ENCODE results near the gene FNBP1.
"Not testable (repeated sequence)": the region's sequence is repeated elsewhere in the genome, so short reads cannot be mapped to it uniquely, and the experiment has no call there.

The FNBP1 gene

GRCh38 chr9:129897263-129897662, 145.7 kb downstream of the FNBP1 start:
- H3K4me3 ChIP-seq (replicated peaks; ENCODE audit: insufficient read depth, low read length) = no peak overlapping the region
- no peak overlapping the region for H3K27ac ChIP-seq (replicated peaks)
- TF ChIP-seq CTCF (IDR thresholded peaks at IDR 0.05; ENCODE audit: insufficient read depth, low read length) = no peak
- no peak for TF ChIP-seq GABPA (IDR thresholded peaks at IDR 0.05; ENCODE audit: low read depth)
- TF ChIP-seq, protein P1, sequence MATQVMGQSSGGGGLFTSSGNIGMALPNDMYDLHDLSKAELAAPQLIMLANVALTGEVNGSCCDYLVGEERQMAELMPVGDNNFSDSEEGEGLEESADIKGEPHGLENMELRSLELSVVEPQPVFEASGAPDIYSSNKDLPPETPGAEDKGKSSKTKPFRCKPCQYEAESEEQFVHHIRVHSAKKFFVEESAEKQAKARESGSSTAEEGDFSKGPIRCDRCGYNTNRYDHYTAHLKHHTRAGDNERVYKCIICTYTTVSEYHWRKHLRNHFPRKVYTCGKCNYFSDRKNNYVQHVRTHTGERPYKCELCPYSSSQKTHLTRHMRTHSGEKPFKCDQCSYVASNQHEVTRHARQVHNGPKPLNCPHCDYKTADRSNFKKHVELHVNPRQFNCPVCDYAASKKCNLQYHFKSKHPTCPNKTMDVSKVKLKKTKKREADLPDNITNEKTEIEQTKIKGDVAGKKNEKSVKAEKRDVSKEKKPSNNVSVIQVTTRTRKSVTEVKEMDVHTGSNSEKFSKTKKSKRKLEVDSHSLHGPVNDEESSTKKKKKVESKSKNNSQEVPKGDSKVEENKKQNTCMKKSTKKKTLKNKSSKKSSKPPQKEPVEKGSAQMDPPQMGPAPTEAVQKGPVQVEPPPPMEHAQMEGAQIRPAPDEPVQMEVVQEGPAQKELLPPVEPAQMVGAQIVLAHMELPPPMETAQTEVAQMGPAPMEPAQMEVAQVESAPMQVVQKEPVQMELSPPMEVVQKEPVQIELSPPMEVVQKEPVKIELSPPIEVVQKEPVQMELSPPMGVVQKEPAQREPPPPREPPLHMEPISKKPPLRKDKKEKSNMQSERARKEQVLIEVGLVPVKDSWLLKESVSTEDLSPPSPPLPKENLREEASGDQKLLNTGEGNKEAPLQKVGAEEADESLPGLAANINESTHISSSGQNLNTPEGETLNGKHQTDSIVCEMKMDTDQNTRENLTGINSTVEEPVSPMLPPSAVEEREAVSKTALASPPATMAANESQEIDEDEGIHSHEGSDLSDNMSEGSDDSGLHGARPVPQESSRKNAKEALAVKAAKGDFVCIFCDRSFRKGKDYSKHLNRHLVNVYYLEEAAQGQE (IDR thresholded peaks at IDR 0.05; ENCODE audit: insufficient replicate concordance, low read depth) = no peak
- TF ChIP-seq POLR2AphosphoS5 (IDR thresholded peaks at IDR 0.05; ENCODE audit: low read depth) = no peak
- no peak for TF ChIP-seq SPI1 (IDR thresholded peaks at IDR 0.05; ENCODE audit: borderline replicate concordance, low read depth)
- H3K27me3 ChIP-seq (ENCODE audit: insufficient read depth, poor library complexity, severe bottlenecking) = no peaks in the 10 kb centered on the region
- DNase-seq (ENCODE audit: low read depth in 1 of 2, low spot score in 1 of 2) = no peak

- TF ChIP-seq SPI1 (IDR thresholded peaks at IDR 0.05; ENCODE audit: borderline replicate concordance, low read depth) = no peak
- Histone ChIP-seq H3K27ac (replicated peaks) (peak overlapping the region; percentile 49), H3K4me3 (replicated peaks; ENCODE audit: insufficient read depth, low read length) (no peak overlapping the region), H3K27me3 (ENCODE audit: insufficient read depth, poor library complexity, severe bottlenecking) (no peaks in the 10 kb centered on the region)
- peak in 1 of 2 experiments; percentile 46 for DNase-seq (ENCODE audit: low read depth in 1 of 2, low spot score in 1 of 2)
These were observed 147.4 kb downstream of the FNBP1 start for GRCh38 chr9:129895376-129896268.

DNA sequence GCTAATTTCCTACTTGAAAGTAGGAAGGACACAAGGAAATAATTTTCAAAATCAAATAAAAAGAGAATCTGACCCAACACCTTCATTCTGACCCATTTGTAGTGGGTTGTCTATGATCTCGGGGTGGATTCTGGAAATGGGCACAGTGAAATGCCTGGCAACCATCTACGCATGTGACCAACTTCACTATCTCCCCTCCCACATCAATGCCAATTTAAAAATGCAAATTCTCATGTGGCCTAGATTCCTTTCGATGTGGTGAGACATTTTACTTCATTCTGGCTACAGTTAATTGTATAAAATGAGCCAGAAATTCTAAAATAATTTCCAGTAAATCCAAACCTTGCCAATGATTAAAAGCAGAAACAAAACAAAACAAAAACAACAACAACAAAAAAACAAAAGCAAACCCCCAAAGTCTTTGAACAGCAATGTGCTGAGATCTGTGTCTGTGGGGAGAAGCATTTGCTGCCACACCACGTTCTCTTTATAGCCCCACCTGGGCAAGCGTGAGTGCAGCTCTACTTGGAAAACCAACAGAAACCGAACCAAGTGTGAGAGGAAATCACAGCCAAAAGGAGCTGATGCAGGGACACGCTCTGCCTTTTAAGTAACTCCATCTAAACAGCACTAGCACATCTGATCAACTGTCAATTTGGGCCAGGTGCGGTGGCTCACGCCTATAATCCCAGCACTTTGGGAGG, 148.7 kb downstream of the FNBP1 start:
- Histone ChIP-seq H3K27me3 (ENCODE audit: insufficient read depth, poor library complexity, severe bottlenecking) (no peaks in the 10 kb centered on the region), H3K4me3 (replicated peaks; ENCODE audit: insufficient read depth, low read length) (no peak overlapping the region), H3K27ac (replicated peaks) (peak overlapping the region; percentile 49)
- TF ChIP-seq CTCF (IDR thresholded peaks at IDR 0.05; ENCODE audit: insufficient read depth, low read length) = no peak
- TF ChIP-seq GABPA (IDR thresholded peaks at IDR 0.05; ENCODE audit: low read depth) = no peak
- no peak for TF ChIP-seq SPI1 (IDR thresholded peaks at IDR 0.05; ENCODE audit: borderline replicate concordance, low read depth)
- TF ChIP-seq, protein P1 (IDR thresholded peaks at IDR 0.05; ENCODE audit: insufficient replicate concordance, low read depth) = no peak
- no peak for TF ChIP-seq POLR2AphosphoS5 (IDR thresholded peaks at IDR 0.05; ENCODE audit: low read depth)
- DNase-seq (ENCODE audit: low read depth in 1 of 2, low spot score in 1 of 2) = no peak

- TF ChIP-seq SPI1 (IDR thresholded peaks at IDR 0.05; ENCODE audit: borderline replicate concordance, low read depth) (no peak), CTCF (IDR thresholded peaks at IDR 0.05; ENCODE audit: insufficient read depth, low read length) (no peak)
- DNase-seq (ENCODE audit: low read depth in 1 of 2, low spot score in 1 of 2) = no peak
- Histone ChIP-seq H3K27me3 (ENCODE audit: insufficient read depth, poor library complexity, severe bottlenecking) (no peaks in the 10 kb centered on the region), H3K4me3 (replicated peaks; ENCODE audit: insufficient read depth, low read length) (no peak overlapping the region), H3K27ac (replicated peaks) (peak overlapping the region; percentile 94)
These were observed 151.4 kb downstream of the FNBP1 start for GRCh38 chr9:129891569-129891968.

DNA sequence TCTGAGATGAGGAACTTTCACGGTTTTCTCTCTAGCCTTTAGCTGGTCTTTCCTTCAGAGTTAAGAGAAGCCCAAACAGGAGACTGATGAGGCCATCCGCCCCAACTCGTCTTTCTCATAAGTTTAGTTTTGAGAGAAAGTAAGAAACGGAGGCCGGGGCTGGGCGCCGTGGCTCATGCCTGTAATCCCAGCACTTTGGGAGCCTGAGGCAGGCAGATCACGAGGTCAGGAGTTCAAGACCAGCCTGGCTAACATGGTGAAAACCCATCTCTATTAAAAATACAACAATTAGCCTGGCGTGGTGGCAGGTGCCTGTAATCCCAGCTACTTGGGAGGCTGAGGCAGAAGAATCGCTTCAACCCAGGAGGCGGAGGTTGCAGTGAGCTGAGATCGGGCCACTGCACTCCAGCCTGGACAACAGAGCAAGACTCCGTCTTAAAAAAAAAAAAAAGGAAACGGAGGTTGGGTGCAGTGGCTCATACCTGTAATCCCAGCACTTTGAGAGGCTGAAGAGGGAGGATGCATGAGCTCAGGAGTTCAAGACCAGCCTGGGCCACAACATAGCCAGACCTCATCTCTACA, 152.2 kb downstream of the FNBP1 start:
- not testable (repeated sequence) for H3K27me3 ChIP-seq (ENCODE audit: insufficient read depth, poor library complexity, severe bottlenecking); DNase-seq (ENCODE audit: low read depth in 1 of 2, low spot score in 1 of 2)
- Histone ChIP-seq H3K4me3 (replicated peaks; ENCODE audit: insufficient read depth, low read length) (peak overlapping the region; percentile 39), H3K27ac (replicated peaks) (peak overlapping the region; percentile 94)
